ENCODE measurements around the gene ING2. TPM values are rescaled to one million over a fixed set of nuclear protein-coding genes. Genes with fewer than 3 reads are reported as not detected.

ING2 gene
- polyA plus RNA-seq, 1 donor (not counting 4 experiments of a cell fraction or from before 2014, with no cell fraction given) = 16.1 TPM

DNA sequence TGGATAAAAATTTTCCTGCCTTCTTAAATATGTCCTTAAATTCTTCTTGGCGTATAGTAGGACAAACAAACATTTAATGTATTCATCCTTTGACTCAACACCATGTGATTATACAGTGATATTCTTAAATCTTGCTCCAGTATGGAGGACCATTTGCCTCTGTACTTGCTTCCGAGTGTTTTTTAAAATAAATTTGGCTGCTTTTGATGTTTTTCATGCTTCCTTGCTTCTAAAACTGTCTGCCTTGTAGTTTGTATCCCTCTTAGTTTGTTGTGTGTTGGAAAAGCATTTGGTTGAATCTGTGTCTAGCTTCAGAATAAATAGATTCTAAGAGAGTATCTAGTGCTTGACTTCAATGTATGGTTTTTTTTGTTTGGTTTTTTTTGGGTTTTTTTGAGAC is 12.3 kb downstream of the ING2 start:
- Histone ChIP-seq H3K9ac (ENCODE audit: control insufficient read depth, extremely low read depth, insufficient read depth, low read length) (no peak overlapping the region), H3K4me1 (ENCODE audit: control insufficient read depth, extremely low read depth, insufficient read depth, low read length) (no peaks in the 10 kb centered on the region), H3K36me3 (ENCODE audit: control insufficient read depth in 2 of 2, extremely low read depth in 1 of 2, insufficient read depth in 2 of 2, low read length in 2 of 2) (peaks cover 0 to 6% of the 10 kb centered on the region in 2 experiments), H3K79me2 (ENCODE audit: control insufficient read depth, insufficient read depth, low read length) (no peaks in the 10 kb centered on the region), H2AFZ (ENCODE audit: control insufficient read depth, low read length) (no peak overlapping the region), H3K4me3 (ENCODE audit: control insufficient read depth in 2 of 3, extremely low read depth in 1 of 3, insufficient read depth in 2 of 3, low read depth in 1 of 3, low read length in 3 of 3) (no peak overlapping the region), H3K27me3 (ENCODE audit: control insufficient read depth, extremely low read depth, insufficient read depth, low read length) (no peaks in the 10 kb centered on the region), H3K9me3 (ENCODE audit: control insufficient read depth, low read depth, low read length) (no peaks in the 10 kb centered on the region), H4K20me1 (ENCODE audit: control insufficient read depth, extremely low read depth, insufficient read depth, low read length) (no peaks in the 10 kb centered on the region), H3K4me2 (ENCODE audit: control insufficient read depth, extremely low read depth, insufficient read depth, low read depth, low read length) (no peak overlapping the region), H3K9me1 (ENCODE audit: control insufficient read depth, extremely low read depth, insufficient read depth, low read length) (no peaks in the 10 kb centered on the region), H3K27ac (ENCODE audit: control insufficient read depth, insufficient read depth, low read length) (no peak overlapping the region)
- no peak for FAIRE-seq
- no peak for DNase-seq (ENCODE audit: low read depth, low spot score)
- dilution Hi-C loops (cut with MboI; ENCODE audit: extremely low pct_ligation_motif_present, low sequenced_read_pairs) = no loop called here
- TF ChIP-seq EZH2 (IDR thresholded peaks at IDR 0.05; ENCODE audit: low read length) (no peak), CTCF (optimal IDR thresholded peaks at IDR 0.05 in 1 of 3, IDR thresholded peaks at IDR 0.05 in 1 of 3, conservative IDR thresholded peaks at IDR 0.05 in 1 of 3; ENCODE audit: extremely low read depth in 1 of 3, insufficient read depth in 2 of 3, low read length in 3 of 3) (no peak)

GRCh38 chr4:183517781-183518180 is 12.9 kb downstream of the ING2 start:
- Histone ChIP-seq H3K9ac (ENCODE audit: control insufficient read depth, extremely low read depth, insufficient read depth, low read length) (no peak overlapping the region), H3K27me3 (ENCODE audit: control insufficient read depth, extremely low read depth, insufficient read depth, low read length) (no peaks in the 10 kb centered on the region), H4K20me1 (ENCODE audit: control insufficient read depth, extremely low read depth, insufficient read depth, low read length) (no peaks in the 10 kb centered on the region), H3K27ac (ENCODE audit: control insufficient read depth, insufficient read depth, low read length) (no peak overlapping the region), H3K36me3 (ENCODE audit: control insufficient read depth in 2 of 2, extremely low read depth in 1 of 2, insufficient read depth in 2 of 2, low read length in 2 of 2) (peaks cover 0 to 6% of the 10 kb centered on the region in 2 experiments), H3K4me3 (ENCODE audit: control insufficient read depth in 2 of 3, extremely low read depth in 1 of 3, insufficient read depth in 2 of 3, low read depth in 1 of 3, low read length in 3 of 3) (no peak overlapping the region), H2AFZ (ENCODE audit: control insufficient read depth, low read length) (no peak overlapping the region), H3K9me3 (ENCODE audit: control insufficient read depth, low read depth, low read length) (no peaks in the 10 kb centered on the region), H3K9me1 (ENCODE audit: control insufficient read depth, extremely low read depth, insufficient read depth, low read length) (no peaks in the 10 kb centered on the region), H3K79me2 (ENCODE audit: control insufficient read depth, insufficient read depth, low read length) (no peaks in the 10 kb centered on the region), H3K4me1 (ENCODE audit: control insufficient read depth, extremely low read depth, insufficient read depth, low read length) (no peaks in the 10 kb centered on the region), H3K4me2 (ENCODE audit: control insufficient read depth, extremely low read depth, insufficient read depth, low read depth, low read length) (no peak overlapping the region)
- no peak for TF ChIP-seq EZH2 (IDR thresholded peaks at IDR 0.05; ENCODE audit: low read length)
- TF ChIP-seq CTCF (optimal IDR thresholded peaks at IDR 0.05 in 1 of 3, IDR thresholded peaks at IDR 0.05 in 1 of 3, conservative IDR thresholded peaks at IDR 0.05 in 1 of 3; ENCODE audit: extremely low read depth in 1 of 3, insufficient read depth in 2 of 3, low read length in 3 of 3) = no peak
- DNase-seq (ENCODE audit: low read depth, low spot score) (no peak), FAIRE-seq (no peak)
- dilution Hi-C loops (cut with MboI; ENCODE audit: extremely low pct_ligation_motif_present, low sequenced_read_pairs) = no loop called here

Measured in keratinocyte (primary cell).